SH-SY5Y (cell line): ENCODE results near the gene GLRX.

Experiments used
- GATA2 ChIP-seq: IDR thresholded peaks from 2 replicates; pipeline ENCODE4 v1.6.1; 2011; ENCODE audit warnings: mild to moderate bottlenecking, low read depth, low read length
- GATA3 ChIP-seq: IDR thresholded peaks from 2 replicates; pipeline ENCODE4 v1.6.1; 2011; ENCODE audit warnings: low read depth, mild to moderate bottlenecking, low read length, moderate library complexity

DNA sequence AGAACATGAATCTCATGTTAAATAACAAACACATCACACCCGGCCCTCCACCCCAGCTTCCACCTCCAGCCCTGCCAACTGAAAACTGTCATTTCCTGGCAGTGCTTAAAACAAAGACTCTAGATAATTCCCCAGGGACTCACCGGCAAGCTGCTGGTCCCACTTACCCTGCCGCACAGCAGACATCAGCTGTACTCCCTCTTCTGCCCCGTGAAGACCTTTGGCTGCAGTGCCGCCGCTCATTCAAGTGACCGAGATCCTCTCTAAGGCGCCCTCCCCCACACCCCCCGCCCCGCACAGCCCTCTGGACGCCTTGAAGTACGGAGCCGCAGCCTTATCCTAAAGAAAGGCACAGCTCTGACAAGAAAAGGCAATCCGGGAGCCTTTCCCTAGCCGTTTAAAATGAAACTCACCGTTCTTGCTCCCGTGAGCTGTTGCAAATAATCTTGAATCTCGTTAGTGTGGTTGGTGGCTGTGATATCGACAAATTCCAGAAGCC is 434 bp downstream of the GLRX start:
- TF ChIP-seq GATA2 (no peak), GATA3 (no peak)
